ENCODE measurements around the gene SH2D3C.

Gene SH2D3C

DNA sequence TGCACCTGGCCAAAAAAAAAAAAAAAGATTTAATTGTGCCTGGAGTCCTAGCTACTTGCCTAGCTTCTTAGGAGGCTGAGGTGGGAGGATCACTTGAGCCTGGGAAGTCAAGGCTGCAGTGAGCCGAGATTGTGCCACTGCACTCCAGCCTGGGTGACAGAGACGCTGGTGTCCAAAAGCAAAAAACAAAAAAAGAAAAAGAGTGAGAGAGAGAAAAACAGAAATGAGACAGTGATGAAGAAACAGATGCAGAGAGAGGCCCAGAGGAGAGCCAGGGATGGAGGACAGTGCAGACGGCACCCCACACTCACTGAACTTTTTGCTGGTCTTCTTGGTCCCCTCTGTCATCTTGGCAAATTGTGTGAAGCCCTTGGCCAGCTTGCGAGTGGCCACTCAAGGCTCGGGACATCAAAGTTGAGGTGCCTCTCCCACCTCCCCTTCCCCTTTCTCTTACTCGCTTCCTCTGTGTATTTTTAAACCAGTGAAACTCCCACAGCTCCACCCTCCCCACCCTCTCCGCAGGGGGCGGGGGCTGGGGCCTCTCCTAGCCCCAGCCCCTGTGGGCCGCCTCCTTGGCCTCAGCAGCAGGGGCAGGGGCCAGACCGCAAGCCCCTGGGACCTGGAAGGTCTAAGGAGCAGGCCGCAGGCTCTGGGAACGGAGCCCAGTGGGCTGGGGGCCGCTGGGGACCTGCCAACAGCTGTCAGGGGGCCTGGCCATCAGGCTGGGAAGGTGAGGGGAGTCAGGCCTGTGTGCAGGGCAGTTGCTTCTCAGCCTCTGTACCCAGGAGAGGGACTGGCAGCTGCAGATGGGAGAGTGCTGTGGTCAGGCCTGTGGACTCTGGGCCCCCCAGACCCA lies at the start of gene SH2D3C:
Gene SH2D3C (minus strand): TSS at position 387 of the 856 bp plus-strand sequence. CDS start 39 bp downstream, at position 348.
- DNase-seq = no peak

- DNase-seq = no peak
Measured at GRCh38 chr9:127826253-127826913, 47.9 kb upstream of the SH2D3C start.

DNA sequence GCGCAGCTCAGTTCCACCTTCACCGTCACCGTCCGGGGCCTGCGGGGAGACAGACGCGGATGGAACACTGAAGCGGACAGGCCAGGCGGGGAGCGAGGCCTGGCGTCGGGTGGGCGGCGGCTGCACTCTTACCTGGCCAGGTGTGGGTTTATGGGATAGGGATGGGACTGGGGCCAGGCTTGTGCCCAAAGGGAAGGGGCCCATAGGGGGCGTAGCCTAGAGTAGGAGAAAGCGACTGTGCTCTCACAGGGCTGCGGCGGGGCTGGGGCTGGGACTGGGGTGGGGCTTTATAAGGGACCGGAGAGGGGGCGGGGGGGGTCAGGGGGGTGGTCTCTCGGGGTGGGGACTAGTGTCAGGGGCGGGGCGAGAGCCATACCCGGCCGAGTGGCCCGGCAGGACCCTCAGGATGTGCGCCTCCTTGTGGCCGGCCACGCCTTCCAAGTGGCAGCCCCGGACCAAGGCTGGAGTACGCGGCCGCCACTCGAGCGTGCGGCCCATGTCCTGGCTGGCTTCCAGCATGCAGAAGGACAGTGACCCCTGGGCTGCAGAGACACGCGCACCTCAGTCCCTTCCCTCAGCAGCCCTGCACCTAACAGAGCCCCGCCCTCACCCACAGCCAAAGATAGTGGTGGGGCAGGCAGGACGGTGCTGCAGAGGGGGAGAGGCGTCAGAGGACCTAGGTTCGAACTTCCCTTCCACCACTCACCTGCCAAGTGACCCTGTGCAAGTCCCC lies 47.0 kb upstream of the SH2D3C start:
- no peak for DNase-seq

DNA sequence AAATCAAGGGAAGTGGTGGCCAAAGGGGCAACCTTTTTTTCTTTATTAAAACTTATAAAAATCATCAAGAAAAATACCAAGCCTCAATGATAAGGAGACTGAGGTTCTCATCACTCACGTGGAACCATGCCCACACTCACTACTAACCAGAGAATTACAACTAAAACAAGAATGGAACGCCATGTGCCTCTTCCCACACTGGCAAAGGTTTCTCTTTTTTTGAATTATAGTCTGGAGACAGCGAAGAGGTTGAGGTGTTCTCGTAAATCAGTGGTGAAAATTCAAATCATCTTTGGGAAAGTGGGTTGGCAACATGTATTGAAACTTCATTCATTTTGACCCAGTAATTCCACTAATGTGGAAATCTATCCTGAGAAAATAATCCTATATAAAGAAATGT lies 43.6 kb upstream of the SH2D3C start:
- no peak for DNase-seq

DNA sequence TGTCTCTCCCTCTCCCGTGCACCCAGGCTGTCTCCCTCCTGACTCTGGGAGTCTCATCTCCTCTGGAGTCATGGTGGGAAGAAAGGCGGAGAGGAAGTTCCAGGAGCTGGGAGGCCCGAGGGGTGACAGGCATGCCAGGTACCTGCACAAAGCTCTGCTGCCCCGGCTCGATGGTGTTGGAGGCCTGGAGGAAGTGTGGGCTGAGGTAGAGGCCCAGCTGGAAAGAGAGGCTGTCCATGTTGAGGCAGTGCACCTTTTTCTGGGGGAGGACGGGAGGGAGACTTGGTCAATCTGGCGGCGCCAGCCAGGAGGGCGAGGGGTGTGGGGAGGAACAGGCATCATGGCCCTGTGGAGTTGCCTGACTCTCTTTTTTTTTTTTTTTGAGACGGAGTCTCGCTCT lies 40.1 kb upstream of the SH2D3C start:
- DNase-seq = no peak

DNA sequence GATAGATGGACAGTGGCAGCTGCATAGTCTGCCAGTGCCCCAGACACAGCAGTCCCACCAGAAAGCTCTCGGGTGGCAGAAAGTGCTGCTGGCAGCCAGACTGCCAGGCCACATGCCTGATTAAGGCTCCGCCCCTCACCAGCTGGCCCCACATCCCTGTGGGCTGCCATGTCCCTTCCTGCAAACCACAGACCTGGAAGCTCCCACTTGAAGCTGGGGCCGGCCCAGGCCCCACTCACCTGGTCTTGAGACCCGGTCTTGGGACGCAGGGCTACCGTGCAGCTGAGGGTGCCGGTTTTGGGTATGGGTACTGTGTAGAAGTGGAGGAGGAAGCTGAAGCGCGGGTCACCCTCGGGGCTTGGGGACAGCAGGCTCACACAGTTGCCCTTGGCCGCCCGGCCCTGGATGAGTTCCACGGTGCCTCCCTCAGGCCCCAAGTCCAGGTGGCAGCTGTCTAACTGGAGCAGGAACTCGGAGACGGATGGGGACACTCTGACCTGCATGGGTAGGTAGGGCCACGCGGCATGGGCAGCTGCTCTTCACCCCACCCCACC lies 39.5 kb upstream of the SH2D3C start:
- DNase-seq = no peak

GRCh38 chr9:127816728-127817127 lies 38.3 kb upstream of the SH2D3C start:
- no peak for DNase-seq

- DNase-seq = no peak
Measured at GRCh38 chr9:127816362-127816725, 37.9 kb upstream of the SH2D3C start.

DNA sequence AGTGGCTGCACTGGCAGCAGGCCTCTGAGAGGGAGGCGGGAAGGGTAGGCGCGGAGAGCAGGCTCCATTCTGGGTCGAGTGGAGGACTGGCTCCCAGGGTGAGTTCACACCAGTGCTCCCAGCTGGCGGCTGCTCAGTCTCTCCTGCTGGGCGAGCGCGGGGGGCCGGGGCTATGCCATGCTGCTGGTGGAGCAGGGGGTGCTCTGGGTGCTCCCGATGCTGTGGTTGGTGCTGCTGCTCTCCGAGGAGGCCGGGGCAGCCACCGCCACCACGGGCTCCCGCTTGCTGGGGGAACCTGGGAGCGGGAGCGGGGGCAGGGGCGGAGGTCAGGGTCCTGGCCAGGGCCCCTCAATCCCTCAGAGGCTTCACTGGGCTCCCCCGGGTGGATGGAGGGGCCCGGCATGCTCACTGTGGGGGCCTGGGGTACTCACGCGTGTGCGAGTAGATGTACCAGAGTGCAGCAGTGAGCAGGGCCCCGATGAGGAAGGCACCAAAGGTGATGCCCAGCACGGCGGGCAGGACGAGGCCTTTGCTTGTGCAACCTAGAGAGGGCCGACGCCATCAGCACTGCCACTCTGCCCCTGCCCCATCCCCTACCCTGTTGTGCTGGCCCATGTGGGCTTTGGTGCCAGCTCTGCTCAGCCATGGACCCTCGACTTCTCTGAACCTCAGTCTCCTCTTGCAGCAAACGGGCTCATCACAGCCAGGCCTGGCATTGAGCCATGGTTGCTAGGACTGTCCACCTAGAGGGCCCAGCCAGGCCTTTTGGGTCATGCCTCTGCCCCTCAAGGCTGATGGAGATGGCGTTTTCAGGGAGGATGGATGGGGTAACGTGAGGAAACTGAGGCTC lies 37.3 kb upstream of the SH2D3C start:
- DNase-seq = no peak

DNA sequence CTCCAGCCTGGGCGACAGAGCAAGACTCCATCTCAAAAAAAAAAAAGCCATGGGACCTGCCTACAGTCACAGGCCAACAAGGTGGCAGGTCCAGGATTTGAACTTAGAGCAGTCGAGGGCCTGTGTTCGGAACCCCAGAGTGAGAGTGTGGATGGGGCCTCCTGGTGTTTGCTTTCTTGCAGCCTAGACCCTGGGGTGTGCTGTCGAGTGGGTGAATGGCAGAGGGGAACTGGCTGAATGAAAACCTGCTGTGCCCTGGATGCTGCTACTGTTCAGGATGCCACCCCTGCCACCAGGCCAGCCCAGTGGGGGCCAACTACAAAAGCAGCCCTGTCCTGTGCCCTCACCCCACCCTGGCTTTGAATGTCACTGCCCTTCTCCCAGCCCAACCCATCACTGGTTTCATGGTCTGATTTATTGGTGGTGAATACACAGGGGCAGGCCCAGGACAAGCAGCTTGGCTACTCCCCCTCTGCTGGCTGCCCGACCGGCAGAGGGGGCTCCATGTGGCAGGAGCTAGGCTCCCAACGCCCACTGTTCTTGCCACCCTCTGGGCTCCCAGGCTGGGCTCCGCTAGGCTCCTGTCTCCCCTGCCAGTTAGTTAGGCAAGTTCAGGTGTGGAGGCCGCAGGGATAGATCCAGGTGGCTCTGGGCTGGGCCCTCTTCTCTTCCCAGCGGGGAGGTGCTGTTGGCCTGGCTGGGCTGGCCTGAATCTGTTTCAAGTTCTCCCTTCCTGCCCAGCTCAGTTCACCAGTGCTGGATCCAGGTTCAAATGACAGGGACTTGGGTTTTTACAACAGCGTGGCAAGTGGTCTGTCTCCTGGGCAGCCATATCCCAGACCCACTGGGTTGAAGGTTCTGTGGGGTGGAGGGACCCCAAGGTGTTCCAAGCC lies 36.4 kb upstream of the SH2D3C start:
- no peak for DNase-seq

DNA sequence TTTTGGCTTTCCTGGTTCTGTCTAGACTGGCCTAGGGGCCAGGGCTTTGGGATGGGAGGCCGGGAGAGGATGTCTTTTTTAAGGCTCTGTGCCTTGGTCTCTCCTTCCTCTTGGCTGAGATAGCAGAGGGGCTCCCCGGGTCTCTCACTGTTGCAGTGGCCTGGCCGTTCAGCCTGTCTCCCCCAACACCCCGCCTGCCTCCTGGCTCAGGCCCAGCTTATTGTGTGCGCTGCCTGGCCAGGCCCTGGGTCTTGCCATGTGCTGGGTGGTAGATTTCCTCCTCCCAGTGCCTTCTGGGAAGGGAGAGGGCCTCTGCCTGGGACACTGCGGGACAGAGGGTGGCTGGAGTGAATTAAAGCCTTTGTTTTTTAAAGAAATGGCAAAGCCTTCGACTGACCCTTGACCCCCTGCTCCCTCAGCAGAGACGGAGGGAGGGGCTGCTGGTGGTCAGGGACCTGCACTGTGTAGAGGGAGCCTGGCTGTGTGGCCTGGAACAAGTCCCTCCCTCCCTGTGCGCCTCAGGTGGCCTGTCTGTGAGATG lies 35.3 kb upstream of the SH2D3C start:
- no peak for DNase-seq

GRCh38 chr9:127812936-127813675 lies 34.6 kb upstream of the SH2D3C start:
- DNase-seq = no peak

- DNase-seq = no peak
Measured at GRCh38 chr9:127812011-127812410, 33.5 kb upstream of the SH2D3C start.

DNA sequence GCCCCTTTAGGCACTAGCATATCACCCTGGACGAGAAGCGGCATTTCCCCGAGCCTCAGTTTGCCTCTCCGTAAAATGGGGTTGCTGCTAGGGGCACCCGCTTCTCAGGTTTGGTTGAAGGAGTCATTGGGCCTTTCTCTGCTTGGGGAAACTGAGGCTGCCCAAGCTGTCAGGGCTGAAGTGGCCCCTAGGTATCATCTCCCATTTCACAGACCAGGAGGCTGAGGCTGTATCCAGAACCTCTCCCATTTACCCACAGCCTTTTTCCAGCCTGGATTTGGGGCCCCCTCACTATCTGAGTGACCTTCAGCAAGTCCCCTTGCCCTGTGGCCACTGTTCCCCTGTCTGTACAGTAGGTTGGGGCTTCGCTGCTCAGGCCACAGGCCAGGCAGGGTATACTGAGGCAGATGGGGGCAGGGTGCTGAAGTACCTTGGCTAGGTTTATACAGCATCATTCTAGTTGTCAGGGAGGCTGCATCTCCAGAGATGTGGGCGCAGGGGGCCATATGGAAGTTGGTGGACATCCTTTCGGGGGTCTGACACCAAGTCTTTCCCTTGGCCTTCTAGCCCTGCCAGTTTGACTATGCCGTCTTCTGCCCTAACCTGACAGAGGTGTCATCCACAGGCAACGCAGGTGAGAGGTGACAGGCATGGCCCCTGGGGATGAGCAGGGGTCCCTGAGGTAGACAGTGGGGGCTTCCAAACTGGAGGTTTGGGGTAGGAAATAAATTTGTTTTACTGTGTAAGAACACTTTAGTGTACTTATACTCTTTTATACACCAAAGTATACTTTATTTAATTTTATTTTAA lies 32.1 kb upstream of the SH2D3C start:
- no peak for DNase-seq

GRCh38 chr9:127809540-127810377 lies 31.3 kb upstream of the SH2D3C start:
- no peak for DNase-seq

DNA sequence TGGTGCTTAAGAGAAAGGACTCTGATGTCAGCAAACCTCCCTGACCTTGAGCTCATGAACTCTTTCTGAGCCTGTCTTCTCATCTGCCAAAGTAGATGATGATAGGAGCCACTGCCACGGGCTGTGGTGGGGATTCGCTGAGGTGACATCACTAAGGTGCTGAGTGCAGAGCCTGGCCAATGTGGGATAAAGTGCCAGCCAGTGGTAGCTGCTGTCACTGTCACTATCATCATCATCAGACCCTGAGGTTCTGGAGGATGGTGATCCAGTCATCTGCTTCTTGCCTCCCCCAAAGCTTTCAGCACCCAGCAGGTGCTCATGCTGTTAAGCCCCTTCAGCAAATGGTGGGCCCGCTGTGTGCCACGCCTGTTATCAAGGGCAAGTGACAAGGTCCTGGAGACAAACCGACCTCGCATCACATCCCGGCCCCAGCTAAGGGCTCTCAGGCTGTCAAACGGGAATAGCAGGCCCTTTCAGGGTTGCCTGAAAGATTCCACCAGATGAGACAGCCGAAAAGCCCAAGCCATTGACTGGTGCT lies 30.6 kb upstream of the SH2D3C start:
- DNase-seq = no peak

DNA sequence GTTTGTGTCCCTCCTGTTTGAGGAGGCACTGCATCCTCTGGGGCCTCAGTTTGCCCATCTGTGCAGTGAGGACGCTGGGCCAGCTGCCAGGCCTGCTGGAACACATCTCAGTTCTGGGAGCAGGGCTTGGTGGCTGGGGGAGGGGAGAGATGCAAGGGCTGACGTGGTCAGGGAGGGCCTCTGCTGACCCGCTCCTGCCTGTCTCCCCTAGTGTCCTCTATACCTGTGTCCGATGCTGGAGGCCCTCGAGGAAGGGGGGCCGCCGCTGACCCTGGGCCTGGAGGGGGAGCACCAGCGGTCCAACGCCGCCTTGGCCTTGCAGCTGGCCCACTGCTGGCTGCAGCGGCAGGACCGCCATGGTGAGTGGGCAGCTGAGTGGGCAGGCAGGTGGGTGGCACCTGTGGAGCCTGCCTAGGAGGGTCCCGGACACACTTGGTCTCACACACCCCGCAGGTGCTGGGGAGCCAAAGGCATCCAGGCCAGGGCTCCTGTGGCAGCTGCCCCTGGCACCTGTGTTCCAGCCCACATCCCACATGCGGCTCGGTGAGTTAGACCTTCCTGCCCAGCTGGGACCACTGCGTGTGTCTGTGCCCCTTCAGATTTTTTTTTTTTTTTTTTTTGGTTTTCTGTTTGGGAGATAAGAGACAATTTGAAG lies 30.0 kb upstream of the SH2D3C start:
- no peak for DNase-seq

DNA sequence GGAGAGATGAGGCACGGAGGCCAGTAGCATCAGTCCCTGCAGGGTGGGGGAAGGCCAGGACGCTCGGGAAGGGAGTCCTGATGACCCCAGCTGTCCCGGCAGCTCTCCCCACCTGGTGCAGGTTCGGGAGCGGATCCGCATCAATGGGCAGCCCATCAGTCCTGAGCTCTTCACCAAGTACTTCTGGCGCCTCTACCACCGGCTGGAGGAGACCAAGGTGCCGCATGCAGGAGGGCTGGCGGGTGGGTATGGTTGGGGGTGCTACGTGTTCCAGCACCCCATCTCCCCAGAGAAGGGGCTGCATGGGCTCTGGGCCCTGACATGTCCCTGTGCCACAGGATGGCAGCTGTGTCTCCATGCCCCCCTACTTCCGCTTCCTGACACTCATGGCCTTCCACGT lies 28.4 kb upstream of the SH2D3C start:
- no peak for DNase-seq

Measured in SHP77 treated with DMSO at 0.1 percent for 48 hours (cell line).